ENCODE results near the gene CLEC4M.
"Not testable (repeated sequence)": the region's sequence is repeated elsewhere in the genome, so short reads cannot be mapped to it uniquely, and the experiment has no call there.

CLEC4M gene

DNA sequence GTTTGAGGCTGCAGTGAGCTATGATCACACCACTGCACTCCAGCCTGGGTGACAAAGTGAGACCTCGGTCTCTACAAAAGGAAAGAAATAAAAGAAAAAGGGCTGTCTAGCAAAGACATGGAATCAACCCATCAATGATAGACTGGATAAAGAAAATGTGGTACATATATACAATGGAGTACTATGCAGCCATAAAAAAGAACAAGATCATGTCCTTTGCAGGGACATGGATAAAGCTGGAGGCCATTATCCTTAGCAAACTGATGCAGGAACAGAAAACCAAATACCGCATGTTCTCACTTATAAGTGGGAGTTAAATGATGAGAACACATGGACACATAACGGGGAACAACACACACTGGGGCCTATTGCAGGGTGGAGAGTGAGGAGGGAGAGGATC, 53.0 kb downstream of the CLEC4M start:
- DNase-seq = not testable (repeated sequence)

GRCh38 chr19:7817801-7818200, 54.8 kb downstream of the CLEC4M start:
- DNase-seq = no peak

DNA sequence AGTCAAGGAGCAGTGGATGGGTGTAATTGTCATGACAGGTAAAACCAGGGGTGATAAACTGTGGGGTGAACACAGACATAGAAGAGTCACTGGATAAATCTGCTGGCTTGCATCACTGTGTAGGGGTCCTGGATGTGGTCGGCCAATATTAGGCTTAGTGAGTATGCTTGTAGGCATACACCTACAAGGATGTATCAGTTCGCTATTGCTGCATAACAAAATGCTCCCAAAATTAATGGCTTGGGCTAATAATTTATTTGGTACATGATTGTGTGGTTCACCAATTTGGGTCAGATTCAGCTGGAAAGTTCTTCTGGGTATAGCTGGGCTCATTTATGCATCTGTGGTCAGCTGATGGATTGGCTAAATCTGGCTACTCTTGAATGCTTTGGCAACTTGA, 55.8 kb downstream of the CLEC4M start:
- DNase-seq = no peak
